HTR-8/SVneo (cell line): Measurements from ENCODE around the gene CCDC33.

Experiments
- DNase-seq: peaks from one replicate; pipeline ENCODE4 v3.0.0; 2011; ENCODE audit warnings: low spot score, mixed read lengths; ENCODE audit not compliant: insufficient read length
- FAIRE-seq: peaks from 2 replicates; lab custom pipeline; 2011; peaks lifted over from hg19 to GRCh38; lab: Jason Lieb, UNC

CCDC33 gene

DNA sequence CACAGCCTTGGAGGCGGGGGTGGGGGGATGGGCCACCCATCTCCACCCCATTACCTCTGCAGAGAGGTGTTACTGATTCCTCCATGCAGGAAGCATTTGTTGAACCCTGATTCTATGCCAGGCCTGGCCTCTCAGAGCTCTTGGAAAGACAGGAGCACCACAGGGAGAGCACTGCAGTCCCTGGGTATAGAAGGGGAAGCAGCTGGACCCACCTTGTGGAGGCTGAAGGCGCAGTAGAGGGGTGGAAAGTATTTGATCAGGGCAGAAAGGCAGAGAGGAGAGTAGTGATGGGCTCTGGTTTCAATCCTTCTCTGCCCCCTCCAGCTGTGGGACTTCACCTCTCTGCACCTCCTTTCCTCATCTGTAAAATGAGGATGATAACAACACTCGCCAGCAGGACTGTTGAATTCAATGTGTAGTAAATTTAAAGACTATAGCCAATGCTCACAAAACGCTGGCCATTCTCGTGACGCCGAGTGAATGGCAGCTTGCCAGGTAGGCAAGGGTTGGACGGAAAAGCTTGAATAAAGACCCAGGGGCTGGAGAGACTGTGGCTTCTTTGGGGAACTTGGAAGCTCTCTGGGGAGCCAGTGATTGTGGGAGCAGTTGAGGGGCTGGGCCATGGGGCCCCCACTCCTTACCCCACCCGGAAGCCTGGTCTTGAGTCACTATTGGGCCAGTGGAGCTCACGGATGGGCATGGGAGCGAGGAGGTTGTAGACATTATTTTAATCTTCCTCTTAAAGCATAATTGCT lies 8.0 kb upstream of the CCDC33 start:
- FAIRE-seq (no peak), DNase-seq (no peak)

- FAIRE-seq (no peak), DNase-seq (no peak)
Measured at GRCh38 chr15:74228723-74229081, 7.4 kb upstream of the CCDC33 start.

DNA sequence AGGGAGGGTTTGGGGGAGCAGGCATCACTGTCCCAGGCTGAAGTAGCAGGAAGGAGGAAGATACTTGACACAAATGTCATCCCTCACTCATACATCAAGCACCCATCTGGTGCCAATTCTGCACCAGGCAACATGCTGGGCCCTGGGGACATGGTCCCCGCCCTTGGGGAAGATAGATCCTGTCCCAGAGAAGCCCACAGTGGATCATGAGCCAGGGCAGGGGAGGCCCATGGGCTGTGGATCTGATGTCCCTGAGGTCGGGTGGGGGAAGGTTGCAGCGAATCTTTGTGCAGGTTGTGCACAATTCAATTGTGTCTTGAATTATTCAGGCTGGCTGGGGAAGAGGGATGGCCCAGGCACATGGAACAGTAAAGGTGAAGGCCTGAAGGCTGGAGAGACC lies 6.4 kb upstream of the CCDC33 start:
- DNase-seq (no peak), FAIRE-seq (no peak)

GRCh38 chr15:74231475-74231874 lies 4.7 kb upstream of the CCDC33 start:
- FAIRE-seq (no peak), DNase-seq (no peak)

GRCh38 chr15:74233373-74233772 lies 2.8 kb upstream of the CCDC33 start:
- FAIRE-seq: no peak
- no peak for DNase-seq

DNA sequence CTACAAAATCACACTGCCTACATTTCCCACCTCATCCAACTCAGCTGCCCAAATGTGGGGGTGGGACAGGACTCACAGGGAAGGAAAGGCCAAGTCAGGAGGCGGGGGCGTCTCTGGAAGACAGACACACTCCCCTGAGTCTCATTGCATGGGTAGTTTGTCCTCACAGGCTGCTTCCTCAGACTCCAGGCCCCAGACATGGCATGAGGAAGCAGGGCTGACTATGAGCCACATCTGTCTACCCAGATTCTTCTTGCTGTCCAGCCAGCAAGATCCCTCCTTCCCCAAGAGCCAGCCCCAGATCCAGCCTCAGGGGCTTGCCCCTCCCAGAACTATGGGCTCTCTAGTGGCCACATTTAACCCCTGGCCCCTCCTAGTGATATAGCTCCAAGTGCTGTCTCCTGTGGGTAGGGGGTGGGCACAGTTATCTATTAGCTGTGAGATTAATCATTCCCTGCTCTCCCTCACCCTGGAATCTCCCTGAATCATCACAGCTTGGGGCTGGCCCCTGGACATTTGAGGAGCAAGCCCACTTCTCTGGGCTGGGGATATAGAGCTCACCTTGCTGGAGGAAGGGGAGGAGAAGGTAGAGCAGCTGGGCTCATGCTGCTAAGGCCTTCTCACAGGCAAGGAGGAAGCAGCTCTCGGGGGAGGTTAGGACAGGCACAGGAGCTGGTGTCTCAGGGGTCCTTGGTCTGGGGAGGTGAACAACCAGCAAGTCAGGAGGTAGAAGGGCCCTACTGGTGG lies 2.1 kb upstream of the CCDC33 start:
- FAIRE-seq: no peak

GRCh38 chr15:74234598-74234875 lies 1.6 kb upstream of the CCDC33 start:
- FAIRE-seq: no peak
- no peak for DNase-seq

More for the DNA sequence above, 2.1 kb upstream of the CCDC33 start:
- DNase-seq: no peak

- no peak for FAIRE-seq
Measured at GRCh38 chr15:74239051-74239705, 3.1 kb downstream of the CCDC33 start.

GRCh38 chr15:74240002-74240568 lies 4.0 kb downstream of the CCDC33 start:
- FAIRE-seq (peak; percentile 89), DNase-seq (peak; percentile 87)

More at GRCh38 chr15:74239051-74239705, 3.1 kb downstream of the CCDC33 start:
- no peak for DNase-seq

- FAIRE-seq (no peak), DNase-seq (no peak)
Measured at GRCh38 chr15:74240897-74241614, 4.9 kb downstream of the CCDC33 start.

- DNase-seq: peak; percentile 74
- no peak for FAIRE-seq
Measured at GRCh38 chr15:74242441-74243185, 6.5 kb downstream of the CCDC33 start.

- FAIRE-seq (peak; percentile 16), DNase-seq (no peak)
Measured at GRCh38 chr15:74243431-74243830, 7.3 kb downstream of the CCDC33 start.

GRCh38 chr15:74244822-74245341 lies 8.8 kb downstream of the CCDC33 start:
- no peak for DNase-seq
- FAIRE-seq: no peak

GRCh38 chr15:74245342-74245931 lies 9.3 kb downstream of the CCDC33 start:
- FAIRE-seq (no peak), DNase-seq (no peak)

GRCh38 chr15:74250266-74250665 lies 14.1 kb downstream of the CCDC33 start:
- no peak for FAIRE-seq
- DNase-seq: no peak

GRCh38 chr15:74251131-74251811 lies 15.1 kb downstream of the CCDC33 start:
- DNase-seq (no peak), FAIRE-seq (no peak)

- no peak for FAIRE-seq
- no peak for DNase-seq
Measured at GRCh38 chr15:74252291-74252690, 16.2 kb downstream of the CCDC33 start.

- FAIRE-seq (no peak), DNase-seq (no peak)
Measured at GRCh38 chr15:74252721-74253120, 16.6 kb downstream of the CCDC33 start.
